22Rv1 (cell line): ENCODE data around the gene LRRC17.

ENCODE experiments used
- CTCF ChIP-seq: fragments of 450-650 bp; IDR thresholded peaks from 2 replicates; pipeline ENCODE4 v1.5.1; 2017; ENCODE audit warnings: mild to moderate bottlenecking
- ZFX ChIP-seq: fragments of 450-650 bp; IDR thresholded peaks from 2 replicates; pipeline ENCODE4 v1.6.1; 2017; ENCODE audit warnings: antibody characterized with exemption, borderline replicate concordance

GRCh38 chr7:102866535-102867215 lies 46.1 kb upstream of the LRRC17 start:
- TF ChIP-seq CTCF (no peak), ZFX (no peak)
